NCI-H2081 treated with DMSO at 0.1 percent for 48 hours (cell line): ENCODE results near the gene CLMN.

Experiments
- DNase-seq: peaks from one replicate; lab custom pipeline; 2025; lab: John Stamatoyannopoulos, UW

The CLMN gene

DNA sequence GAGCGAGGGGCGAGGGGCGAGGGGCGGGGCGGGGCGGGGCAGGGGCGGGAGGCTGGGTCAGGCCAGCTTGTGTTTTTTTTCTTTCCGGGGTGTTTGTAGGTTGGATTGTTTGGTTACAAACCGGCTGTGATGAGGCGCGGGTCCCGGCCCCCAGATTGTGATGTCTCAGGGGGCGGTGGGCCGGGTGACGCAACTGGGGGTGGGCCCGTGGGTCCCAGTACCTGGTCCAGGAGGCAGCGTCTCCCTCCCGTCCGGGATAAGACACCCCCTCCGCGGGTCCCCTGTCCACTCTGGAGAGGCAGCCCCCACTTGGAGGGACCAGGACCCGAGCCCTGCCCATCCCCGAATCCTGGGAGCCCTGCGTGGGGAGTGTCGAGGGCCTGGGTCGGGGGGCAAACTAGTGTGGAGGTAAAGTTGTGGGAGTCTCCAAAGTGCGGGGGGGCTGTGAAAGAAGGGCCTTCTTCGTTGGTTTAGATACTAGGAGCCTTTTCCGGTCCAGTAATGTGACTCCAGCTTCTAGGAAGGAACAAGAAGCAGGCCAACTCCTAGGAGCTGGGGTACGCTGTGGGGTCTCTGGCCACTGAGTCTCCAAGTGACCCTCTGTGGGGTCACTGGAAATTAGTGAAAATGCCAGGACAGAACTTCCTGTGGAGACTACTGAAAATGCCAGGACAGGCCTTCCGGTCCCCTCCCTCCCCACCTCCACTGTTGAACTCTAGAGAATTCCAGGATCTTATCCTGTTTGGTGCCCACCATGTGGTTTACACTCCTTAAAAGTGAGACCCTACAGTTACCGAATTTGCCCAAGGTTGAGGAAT is 579 bp upstream of the CLMN start:
- DNase-seq, result no peak

GRCh38 chr14:95318399-95319311 is 1.1 kb downstream of the CLMN start:
- DNase-seq, result no peak

- DNase-seq, result no peak
These were observed 1.8 kb downstream of the CLMN start for GRCh38 chr14:95317817-95318343.

GRCh38 chr14:95316821-95317220 is 2.9 kb downstream of the CLMN start:
- DNase-seq, result no peak

- DNase-seq, result no peak
These were observed 4.1 kb downstream of the CLMN start for GRCh38 chr14:95315579-95315978.

DNA sequence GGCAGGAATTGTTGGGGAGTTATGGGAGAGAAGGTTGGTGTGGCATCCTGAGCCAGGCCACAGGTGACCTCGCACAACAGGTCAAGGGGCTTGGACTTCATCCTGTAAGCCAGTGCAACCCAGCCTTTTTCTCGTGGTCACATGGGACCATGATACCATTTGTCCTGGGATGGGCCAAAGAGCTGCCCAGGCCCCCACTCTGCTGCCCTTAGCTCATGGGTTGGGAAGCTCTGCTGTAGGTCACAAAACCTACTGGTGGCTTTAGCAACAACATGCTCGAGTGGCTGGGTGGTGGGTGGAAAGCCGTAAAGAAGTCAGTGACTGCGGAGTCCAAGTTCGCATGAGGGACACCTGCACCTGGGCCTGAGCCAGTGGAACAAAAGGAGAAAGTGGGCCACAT is 4.6 kb downstream of the CLMN start:
- DNase-seq, result no peak

DNA sequence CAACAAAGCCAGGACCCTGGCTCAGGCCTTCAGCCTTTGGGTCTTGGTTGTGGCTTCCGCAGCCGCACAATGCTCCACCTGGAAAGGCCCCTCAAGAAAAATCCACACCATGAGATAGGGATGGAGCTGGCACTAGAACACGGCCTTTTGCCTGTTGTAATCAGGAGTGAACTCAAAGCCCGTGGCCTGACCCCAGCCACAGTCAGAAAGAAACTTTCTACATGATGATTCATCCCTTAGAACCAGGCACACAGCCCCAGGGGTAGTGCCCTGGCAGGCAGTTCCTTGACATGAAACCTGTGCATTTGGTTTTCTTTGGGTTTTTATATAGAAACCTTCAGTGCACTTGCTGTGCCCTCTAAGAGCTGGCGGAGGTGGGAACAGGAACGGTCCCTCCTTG is 5.1 kb downstream of the CLMN start:
- no peak for DNase-seq

- DNase-seq, result no peak
These were observed 6.0 kb downstream of the CLMN start for GRCh38 chr14:95313707-95314106.

DNA sequence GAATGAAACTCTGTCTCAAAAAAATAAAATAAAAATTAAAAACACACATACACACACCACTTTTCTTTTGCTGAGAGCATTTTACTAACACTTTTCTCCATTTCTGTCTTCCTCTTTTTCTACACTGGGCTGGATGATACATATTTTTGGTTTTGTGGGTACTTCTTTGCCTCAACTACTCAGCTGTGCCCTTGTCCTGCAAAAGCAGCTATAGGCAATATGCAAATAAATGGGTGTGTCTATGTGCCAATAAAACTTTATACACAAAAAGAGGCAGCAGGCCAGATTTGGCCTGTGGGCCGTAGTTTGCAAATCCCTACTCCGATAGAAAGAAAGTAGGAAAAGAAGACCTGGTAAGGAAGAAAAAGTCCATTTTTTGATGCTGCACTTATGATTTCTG is 6.5 kb downstream of the CLMN start:
- no peak for DNase-seq

DNA sequence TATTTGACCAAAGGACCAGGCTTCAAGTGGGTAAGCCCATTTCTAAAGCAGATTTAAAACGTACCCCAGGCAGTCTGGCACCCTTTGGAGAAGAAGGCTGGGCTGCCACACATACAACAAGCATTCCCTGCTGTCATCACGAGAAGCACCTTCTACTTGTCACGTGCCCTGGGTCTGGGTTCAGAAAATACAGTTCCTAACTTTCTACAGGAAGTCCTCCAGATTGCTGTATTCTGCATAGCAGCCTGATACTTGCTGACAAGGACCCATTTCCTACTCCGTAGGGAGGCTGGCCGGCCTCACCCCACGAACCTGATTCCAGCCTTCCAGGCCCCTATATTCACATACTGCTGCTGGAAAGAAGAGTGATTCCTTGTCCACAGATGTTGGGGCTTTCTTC is 7.4 kb downstream of the CLMN start:
- DNase-seq, result no peak

GRCh38 chr14:95311752-95312151 is 8.0 kb downstream of the CLMN start:
- DNase-seq, result no peak

- no peak for DNase-seq
These were observed 8.9 kb downstream of the CLMN start for GRCh38 chr14:95310635-95311380.

DNA sequence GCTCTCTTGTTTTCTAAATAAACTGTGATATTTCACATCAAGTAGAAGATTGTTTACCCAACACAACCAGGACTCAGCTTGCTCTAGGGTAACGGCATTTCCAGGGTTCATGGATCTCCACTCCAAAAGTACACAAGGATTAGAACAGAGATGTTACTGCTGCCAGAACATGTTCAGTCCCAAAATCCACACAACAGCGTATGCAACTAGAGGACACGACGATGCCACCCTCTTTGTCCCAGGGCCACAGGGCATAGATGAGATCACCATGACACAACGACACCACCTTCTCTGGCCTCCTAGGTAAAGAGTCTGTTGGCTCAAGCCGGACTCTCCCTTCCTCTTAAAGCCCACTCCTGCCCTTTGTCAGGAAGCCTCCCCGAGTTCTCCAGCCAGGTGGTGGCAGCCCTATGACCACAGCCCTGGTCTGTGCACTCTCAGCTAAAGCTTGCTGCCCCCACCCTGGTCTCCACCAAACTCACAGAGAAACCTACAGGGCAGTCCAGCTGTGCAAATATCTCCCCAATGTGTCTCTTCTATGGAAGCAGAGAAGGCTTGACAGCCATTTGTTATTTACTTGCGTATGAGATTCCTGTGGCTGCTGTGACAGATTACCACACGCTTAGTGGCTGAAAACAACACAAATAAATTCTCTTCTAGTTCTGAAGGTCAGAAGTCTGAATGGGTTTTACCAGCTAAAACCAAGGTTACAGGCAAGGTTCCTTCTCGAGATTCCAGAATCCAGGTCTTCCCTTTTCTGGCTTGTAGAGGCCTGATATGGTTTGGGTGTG is 10.3 kb downstream of the CLMN start:
- DNase-seq, result no peak

DNA sequence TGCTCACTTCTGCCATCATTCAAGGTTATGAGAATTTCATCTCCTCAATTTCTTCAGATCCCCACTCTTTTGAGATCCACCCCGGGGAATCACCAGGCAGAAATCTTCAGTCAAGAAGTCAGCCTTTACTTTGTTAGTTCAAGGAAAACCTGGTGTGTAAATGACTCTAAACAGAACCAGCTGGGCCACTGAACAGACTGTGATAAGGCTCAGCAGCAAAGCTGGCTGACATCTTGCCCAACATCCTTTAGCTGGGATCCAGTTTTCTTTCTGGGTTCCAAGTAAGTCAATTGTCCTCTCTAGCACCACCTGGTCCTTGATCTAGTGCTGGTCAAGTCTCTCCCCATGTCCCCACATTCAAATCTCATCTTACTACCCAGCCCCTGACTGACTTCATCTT is 11.6 kb downstream of the CLMN start:
- DNase-seq, result no peak

DNA sequence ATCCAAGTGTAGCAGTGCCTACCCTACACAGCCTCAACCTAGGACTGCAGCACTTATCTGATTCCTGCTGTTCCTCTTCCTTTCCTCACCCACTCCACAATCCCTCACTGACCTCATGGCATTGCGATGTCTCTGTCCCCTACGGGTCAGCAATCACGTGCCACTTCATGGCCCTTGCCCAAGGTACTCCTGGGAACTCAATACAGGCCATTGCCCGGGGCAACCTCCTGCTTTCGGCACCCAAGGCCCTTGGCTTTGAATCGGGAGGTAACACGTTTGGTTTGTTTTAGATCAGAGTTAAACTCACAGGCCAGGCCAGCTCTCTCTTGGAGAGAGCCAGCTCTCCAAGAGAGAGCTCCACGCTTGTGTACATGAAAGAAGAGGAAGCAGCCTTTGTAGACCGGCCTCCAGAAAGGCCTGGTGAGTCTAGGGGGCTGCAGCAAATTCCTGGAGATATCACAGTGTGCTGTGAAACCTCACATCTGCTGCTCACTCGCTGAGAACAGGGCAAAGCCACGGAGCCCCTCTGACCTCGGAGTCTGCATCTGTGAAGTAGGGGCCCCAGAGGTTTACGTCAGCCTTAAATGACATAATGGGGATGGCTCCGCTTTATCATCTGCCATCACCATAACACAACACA is 12.2 kb downstream of the CLMN start:
- no peak for DNase-seq

- no peak for DNase-seq
These were observed 13.8 kb downstream of the CLMN start for GRCh38 chr14:95305940-95306339.

DNA sequence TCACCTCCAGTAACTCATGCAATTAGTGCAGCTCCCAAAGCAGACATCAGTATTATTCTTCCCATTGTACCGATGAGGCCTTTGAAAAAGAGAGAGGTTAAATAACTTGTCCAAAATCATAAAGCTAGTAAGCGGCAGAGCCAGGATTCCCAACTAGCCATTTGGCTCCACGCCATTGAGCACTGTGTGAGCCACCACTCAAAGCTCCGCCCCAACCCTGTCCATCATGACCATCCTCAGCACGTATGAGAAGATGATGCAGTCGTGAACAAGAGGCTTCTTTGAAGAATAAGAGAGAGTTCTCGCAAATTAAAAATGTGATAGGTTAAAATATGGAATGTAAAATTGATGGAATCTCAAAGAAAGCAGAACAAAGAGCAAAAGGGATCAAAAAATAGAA is 14.6 kb downstream of the CLMN start:
- DNase-seq, result no peak

- no peak for DNase-seq
These were observed 15.4 kb downstream of the CLMN start for GRCh38 chr14:95304342-95304741.

DNA sequence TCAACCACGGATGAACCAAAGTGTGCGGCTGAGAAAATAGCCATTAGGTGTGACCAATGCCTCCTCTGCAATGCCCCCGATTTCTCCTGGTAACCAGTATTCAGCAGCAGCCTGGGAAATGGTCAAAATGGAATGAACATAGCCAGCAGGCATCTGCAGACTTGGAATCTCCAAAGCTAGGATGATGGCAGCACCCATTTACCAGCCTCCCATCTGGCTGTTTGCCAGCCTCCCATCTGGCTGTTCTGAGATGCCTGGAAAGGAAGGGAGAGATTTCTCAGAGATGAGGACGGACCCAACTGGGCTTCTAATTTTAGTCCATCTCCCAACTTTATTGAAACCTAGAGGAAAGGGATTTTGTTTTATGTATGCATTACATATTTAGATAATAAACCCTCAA is 16.2 kb downstream of the CLMN start:
- DNase-seq, result no peak

GRCh38 chr14:95302667-95303506 is 16.8 kb downstream of the CLMN start:
- DNase-seq, result no peak
